Measurements from ENCODE around the gene B3GNT8. TPM values are rescaled to one million over a fixed set of nuclear protein-coding genes. Genes with fewer than 3 reads are reported as not detected.
A peak's percentile ranks its signal among the peaks of the same experiment; 100 is the strongest.

The B3GNT8 gene
- total RNA-seq, 1 donor from 2014 or later = 15.9 TPM

DNA sequence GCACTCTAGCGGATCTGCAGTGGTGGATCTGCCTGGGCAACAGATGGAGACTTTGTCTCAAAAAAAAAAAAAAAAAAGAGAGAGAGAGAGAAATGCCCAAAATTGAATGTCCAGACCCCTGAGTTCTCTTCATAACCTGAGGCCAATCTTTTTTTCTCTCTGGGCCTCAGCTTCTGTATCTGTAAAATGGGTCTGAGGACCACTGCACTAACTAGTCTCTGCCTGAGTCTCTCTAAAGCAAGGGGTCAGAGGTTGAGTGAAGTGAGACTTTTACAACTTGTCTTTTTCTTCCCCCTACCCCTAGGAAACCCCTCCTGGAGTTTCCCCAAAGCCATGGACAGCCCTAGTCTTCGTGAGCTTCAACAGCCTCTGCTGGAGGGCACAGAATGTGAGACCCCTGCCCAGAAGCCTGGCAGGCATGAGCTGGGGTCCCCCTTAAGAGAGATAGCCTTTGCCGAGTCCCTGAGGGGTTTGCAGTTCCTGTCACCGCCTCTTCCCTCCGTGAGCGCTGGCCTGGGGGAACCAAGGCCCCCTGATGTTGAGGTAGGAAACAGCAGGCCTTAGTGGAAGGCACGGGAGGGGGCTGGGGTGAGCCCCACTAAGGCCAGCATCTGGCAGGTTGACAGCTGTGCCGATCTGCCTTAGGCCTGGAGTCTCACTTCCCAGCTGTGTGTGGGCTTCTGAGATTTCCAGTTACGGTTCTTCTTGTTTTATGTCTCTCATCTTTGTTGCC lies 49.0 kb downstream of the B3GNT8 start:
- Mint-ChIP-seq H3K9me3 (ENCODE audit: unreplicated experiment) (peaks cover 12% of the 10 kb centered on the region), H3K27ac (ENCODE audit: unreplicated experiment) (peak overlapping the region; percentile 91), H3K27me3 (ENCODE audit: unreplicated experiment) (peaks cover 6% of the 10 kb centered on the region), H3K4me1 (ENCODE audit: low read depth, unreplicated experiment) (peaks cover 17% of the 10 kb centered on the region), H3K36me3 (ENCODE audit: unreplicated experiment) (no peaks in the 10 kb centered on the region), H3K4me3 (ENCODE audit: unreplicated experiment) (peak overlapping the region; percentile 71)
- TF ChIP-seq, protein P1, sequence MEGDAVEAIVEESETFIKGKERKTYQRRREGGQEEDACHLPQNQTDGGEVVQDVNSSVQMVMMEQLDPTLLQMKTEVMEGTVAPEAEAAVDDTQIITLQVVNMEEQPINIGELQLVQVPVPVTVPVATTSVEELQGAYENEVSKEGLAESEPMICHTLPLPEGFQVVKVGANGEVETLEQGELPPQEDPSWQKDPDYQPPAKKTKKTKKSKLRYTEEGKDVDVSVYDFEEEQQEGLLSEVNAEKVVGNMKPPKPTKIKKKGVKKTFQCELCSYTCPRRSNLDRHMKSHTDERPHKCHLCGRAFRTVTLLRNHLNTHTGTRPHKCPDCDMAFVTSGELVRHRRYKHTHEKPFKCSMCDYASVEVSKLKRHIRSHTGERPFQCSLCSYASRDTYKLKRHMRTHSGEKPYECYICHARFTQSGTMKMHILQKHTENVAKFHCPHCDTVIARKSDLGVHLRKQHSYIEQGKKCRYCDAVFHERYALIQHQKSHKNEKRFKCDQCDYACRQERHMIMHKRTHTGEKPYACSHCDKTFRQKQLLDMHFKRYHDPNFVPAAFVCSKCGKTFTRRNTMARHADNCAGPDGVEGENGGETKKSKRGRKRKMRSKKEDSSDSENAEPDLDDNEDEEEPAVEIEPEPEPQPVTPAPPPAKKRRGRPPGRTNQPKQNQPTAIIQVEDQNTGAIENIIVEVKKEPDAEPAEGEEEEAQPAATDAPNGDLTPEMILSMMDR (IDR thresholded peaks at IDR 0.05; ENCODE audit: partially characterized antibody, unreplicated experiment) = peak; percentile 57
- DNase-seq = peak; percentile 77

DNA sequence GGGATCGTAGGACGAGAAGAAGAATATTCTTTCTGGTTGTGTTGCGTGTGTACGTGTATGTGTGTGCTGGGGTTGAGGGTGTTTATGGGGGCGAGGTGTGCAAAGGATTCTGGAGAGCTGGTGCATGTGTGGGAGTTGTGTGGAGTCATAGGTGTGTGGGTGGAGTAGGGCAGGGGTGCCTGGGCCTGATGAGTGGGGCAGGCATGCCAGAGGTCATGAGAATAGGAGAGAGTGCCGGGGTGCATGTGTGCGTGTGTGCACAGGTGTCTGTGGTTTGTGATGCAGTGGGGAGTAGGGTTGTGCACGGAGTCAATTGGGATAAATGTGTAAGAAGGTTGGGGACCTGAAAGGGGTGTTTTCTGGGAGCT lies 50.2 kb downstream of the B3GNT8 start:
- no peak for DNase-seq
- TF ChIP-seq, protein P1 (IDR thresholded peaks at IDR 0.05; ENCODE audit: partially characterized antibody, unreplicated experiment) = no peak
- Mint-ChIP-seq H3K27ac (ENCODE audit: unreplicated experiment) (peak overlapping the region; percentile 39), H3K9me3 (ENCODE audit: unreplicated experiment) (peaks cover 12% of the 10 kb centered on the region), H3K4me1 (ENCODE audit: low read depth, unreplicated experiment) (peaks cover 17% of the 10 kb centered on the region), H3K27me3 (ENCODE audit: unreplicated experiment) (peaks cover 6% of the 10 kb centered on the region), H3K36me3 (ENCODE audit: unreplicated experiment) (no peaks in the 10 kb centered on the region), H3K4me3 (ENCODE audit: unreplicated experiment) (peak overlapping the region; percentile 82)

DNA sequence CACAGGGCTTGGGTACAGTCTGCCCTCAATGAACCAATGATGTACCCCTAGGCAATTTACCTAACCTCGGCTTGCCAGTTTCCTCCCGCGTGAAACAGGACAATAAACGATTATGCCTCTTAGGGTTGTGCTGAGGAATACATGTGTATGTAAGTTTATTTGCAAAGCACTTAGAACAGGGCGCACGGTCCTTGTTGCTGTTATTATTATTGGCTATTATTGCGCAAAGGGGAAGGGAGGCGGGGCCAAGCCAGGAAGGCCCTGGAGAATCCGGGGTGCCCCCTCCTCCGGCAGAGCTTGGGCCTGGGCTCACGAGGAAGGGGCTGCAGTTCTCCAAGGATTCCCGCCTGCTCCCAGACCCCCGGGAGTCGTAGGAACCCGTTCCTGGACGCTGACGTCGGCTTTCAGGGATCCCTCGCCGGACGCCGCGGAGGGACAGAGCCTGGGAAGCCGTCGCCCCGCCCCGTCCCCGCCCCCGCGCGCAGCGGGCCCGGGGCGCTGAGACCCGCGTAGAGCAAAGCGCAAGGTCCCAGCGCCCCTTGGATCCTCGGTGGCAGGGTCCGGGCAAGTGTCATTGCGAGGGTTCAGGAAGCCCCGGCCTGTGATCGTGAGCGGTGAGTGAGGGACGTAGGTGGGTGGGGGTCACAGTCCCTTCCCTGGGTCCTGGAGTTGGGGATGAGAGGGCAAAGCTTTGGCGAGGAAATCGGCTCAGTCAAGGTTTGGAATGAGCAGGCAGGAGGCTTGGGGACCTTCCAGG lies 50.8 kb downstream of the B3GNT8 start, which contains the start of gene TMEM91:
TMEM91 (plus strand) TSS at position 293 of the 757 bp plus-strand sequence. CDS start 1,777 bp downstream, outside the sequence.
- Mint-ChIP-seq H3K9me3 (ENCODE audit: unreplicated experiment) (peaks cover 12% of the 10 kb centered on the region), H3K4me3 (ENCODE audit: unreplicated experiment) (peak within 1 kb of the TSS; percentile 82), H3K27me3 (ENCODE audit: unreplicated experiment) (peaks cover 6% of the 10 kb centered on the region), H3K36me3 (ENCODE audit: unreplicated experiment) (no peaks in the 10 kb centered on the region), H3K4me1 (ENCODE audit: low read depth, unreplicated experiment) (peaks cover 17% of the 10 kb centered on the region), H3K27ac (ENCODE audit: unreplicated experiment) (peak within 1 kb of the TSS; percentile 69)
- TF ChIP-seq, protein P1 (IDR thresholded peaks at IDR 0.05; ENCODE audit: partially characterized antibody, unreplicated experiment) = no peak
- peak; percentile 81 for DNase-seq

Other genes starting within 250 kb of the B3GNT8 start
- 6.0 TPM for gene CYP2S1, start 234.2 kb downstream of the B3GNT8 start, total RNA-seq (ENCODE audit: unreplicated experiment)
- gene AXL, start 208.2 kb downstream of the B3GNT8 start, total RNA-seq (ENCODE audit: unreplicated experiment) = not detected
- 201 TPM for gene HNRNPUL1, start 163.0 kb downstream of the B3GNT8 start, total RNA-seq (ENCODE audit: unreplicated experiment)
- gene CCDC97, start 117.2 kb downstream of the B3GNT8 start, total RNA-seq (ENCODE audit: unreplicated experiment) = 36.7 TPM
- 26.0 TPM for gene TGFB1, start 73.5 kb downstream of the B3GNT8 start, total RNA-seq (ENCODE audit: unreplicated experiment)
- 7.6 TPM for gene B9D2, start 63.2 kb downstream of the B3GNT8 start, total RNA-seq (ENCODE audit: unreplicated experiment)
- 52.6 TPM for gene TMEM91, start 50.8 kb downstream of the B3GNT8 start, total RNA-seq (ENCODE audit: unreplicated experiment)
- 18.2 TPM for gene EXOSC5, start 30.0 kb downstream of the B3GNT8 start, total RNA-seq (ENCODE audit: unreplicated experiment)
- gene BCKDHA, start 29.6 kb downstream of the B3GNT8 start, total RNA-seq (ENCODE audit: unreplicated experiment) = 11.0 TPM
- 99.4 TPM for gene DMAC2, start 12.5 kb upstream of the B3GNT8 start, total RNA-seq (ENCODE audit: unreplicated experiment)
- not detected for gene ERICH4, start 15.8 kb upstream of the B3GNT8 start, total RNA-seq (ENCODE audit: unreplicated experiment)
- not detected for gene CEACAM21, start 148.8 kb upstream of the B3GNT8 start, total RNA-seq (ENCODE audit: unreplicated experiment)
- gene CEACAM4, start 199.7 kb upstream of the B3GNT8 start, total RNA-seq (ENCODE audit: unreplicated experiment) = not detected